HAP-1 (cell line): ENCODE results near the gene LGALS14.
"Not testable (repeated sequence)": the region's sequence is repeated elsewhere in the genome, so short reads cannot be mapped to it uniquely, and the experiment has no call there.

Experiments used
- DNase-seq, 2 experiments: peaks; one replicate each; pipeline ENCODE4 v3.0.0-alpha.2; 2016 to 2020; ENCODE audit warnings: low spot score in 2 of 2
- H3K27me3 ChIP-seq: fragments of 250-450 bp; sonication (Bioruptor Pico); 2 replicates; pipeline ENCODE4 v1.5.1; 2020; ENCODE audit warnings: low read depth, mild to moderate bottlenecking, moderate library complexity
- H3K36me3 ChIP-seq: fragments of 250-450 bp; sonication (Bioruptor Pico); replicated peaks from 2 replicates; pipeline ENCODE4 v1.5.1; 2020; ENCODE audit warnings: mild to moderate bottlenecking
- H3K4me1 ChIP-seq: fragments of 250-450 bp; sonication (Bioruptor Pico); 2 replicates; pipeline ENCODE4 v1.5.1; 2020; ENCODE audit warnings: mild to moderate bottlenecking
- H3K4me3 ChIP-seq: fragments of 250-450 bp; sonication (Bioruptor Pico); 2 replicates; pipeline ENCODE4 v1.5.1; 2020; ENCODE audit warnings: mild to moderate bottlenecking, moderate library complexity
- H3K9me3 ChIP-seq: fragments of 250-450 bp; sonication (Bioruptor Pico); 2 replicates; pipeline ENCODE4 v1.5.1; 2020; ENCODE audit warnings: mild to moderate bottlenecking, moderate library complexity
- in situ Hi-C: fragments of 300-500 bp; cut with MboI; formaldehyde crosslinking; loops from 3 replicates; pipeline ENCODE4 v1.14.3; 2020; ENCODE audit warnings: low sequenced_read_pairs, inconsistent platforms, mixed read lengths

The LGALS14 gene

DNA sequence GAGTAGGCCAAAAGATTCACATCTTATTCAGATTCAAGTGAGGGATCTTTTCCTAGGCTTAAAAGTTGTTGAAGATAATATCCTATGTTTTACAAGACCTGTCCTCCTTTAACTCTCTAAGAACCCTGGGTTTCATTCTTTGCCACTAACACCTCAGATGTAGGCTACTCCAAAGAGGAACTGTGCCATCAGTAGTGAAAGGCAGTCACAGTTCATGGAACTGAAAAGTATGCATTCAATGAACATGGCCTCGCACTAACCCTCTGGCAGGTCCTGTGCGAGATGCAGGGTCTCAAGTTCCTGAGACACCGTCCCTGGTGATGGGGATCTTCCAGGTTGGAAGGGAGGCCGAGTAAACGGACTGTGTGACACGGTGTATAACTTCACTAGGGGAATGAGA is 4.3 kb downstream of the LGALS14 start:
- Histone ChIP-seq H3K4me3 (no peak overlapping the region), H3K9me3 (no peaks in the 10 kb centered on the region), H3K4me1 (no peaks in the 10 kb centered on the region), H3K27me3 (peaks cover 7% of the 10 kb centered on the region; the same call in 1 of the 2 replicates), H3K36me3 (no peaks in the 10 kb centered on the region)
- DNase-seq = no peak
- in situ Hi-C loops = no loop called here

- no peaks in the 10 kb centered on the region for H3K9me3 ChIP-seq
- no peak overlapping the region for H3K4me3 ChIP-seq
- no peaks in the 10 kb centered on the region for H3K36me3 ChIP-seq
- in situ Hi-C loops = no loop called here
- no peaks in the 10 kb centered on the region for H3K4me1 ChIP-seq
- DNase-seq = no peak
- H3K27me3 ChIP-seq = peaks cover 7% of the 10 kb centered on the region; the same call in 1 of the 2 replicates
These were observed 5.0 kb downstream of the LGALS14 start for GRCh38 chr19:39709026-39709872.

GRCh38 chr19:39710333-39710890 is 6.1 kb downstream of the LGALS14 start:
- DNase-seq = no peak

GRCh38 chr19:39720144-39720543 is 15.9 kb downstream of the LGALS14 start:
- H3K27me3 ChIP-seq, H3K36me3 ChIP-seq, H3K4me3 ChIP-seq, H3K4me1 ChIP-seq, DNase-seq, in situ Hi-C loops, H3K9me3 ChIP-seq: not testable (repeated sequence)

More at GRCh38 chr19:39710333-39710890, 6.1 kb downstream of the LGALS14 start:
- Histone ChIP-seq H3K4me3 (no peak overlapping the region), H3K9me3 (no peaks in the 10 kb centered on the region), H3K27me3 (peaks cover 7% of the 10 kb centered on the region; the same call in 1 of the 2 replicates), H3K4me1 (no peaks in the 10 kb centered on the region), H3K36me3 (no peaks in the 10 kb centered on the region)
- in situ Hi-C loops = no loop called here

DNA sequence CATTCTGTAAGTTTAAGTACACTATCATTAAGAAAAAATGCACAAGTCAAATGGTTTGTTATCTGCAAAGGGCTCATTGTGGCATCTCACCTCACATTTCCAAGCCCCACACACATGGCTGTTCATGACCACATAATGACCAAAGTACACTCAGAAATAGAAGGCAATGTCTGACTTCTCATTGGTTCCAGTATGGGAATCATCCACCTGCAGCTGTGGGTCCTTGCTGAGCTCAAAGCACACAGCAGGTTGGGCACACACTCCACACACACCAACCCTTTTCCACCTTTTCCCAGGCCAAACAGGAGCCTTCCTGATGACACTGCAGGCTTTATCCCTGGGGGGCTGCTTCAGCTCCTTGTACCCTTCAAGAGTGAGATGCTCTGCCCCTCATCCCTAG is 21.7 kb downstream of the LGALS14 start:
- Histone ChIP-seq H3K4me1 (no peaks in the 10 kb centered on the region), H3K36me3 (no peaks in the 10 kb centered on the region), H3K9me3 (no peaks in the 10 kb centered on the region), H3K4me3 (no peak overlapping the region), H3K27me3 (no peaks in the 10 kb centered on the region; the same call in 1 of the 2 replicates)
- DNase-seq = no peak
- in situ Hi-C loops = no loop called here

- in situ Hi-C loops = no loop called here
- H3K27me3 ChIP-seq = no peaks in the 10 kb centered on the region; the same call in 1 of the 2 replicates
- DNase-seq = no peak
- H3K9me3 ChIP-seq = no peaks in the 10 kb centered on the region
- H3K36me3 ChIP-seq = no peaks in the 10 kb centered on the region
- H3K4me3 ChIP-seq = no peak overlapping the region
- no peaks in the 10 kb centered on the region for H3K4me1 ChIP-seq
These were observed 23.0 kb downstream of the LGALS14 start for GRCh38 chr19:39727070-39727800.

- no peaks in the 10 kb centered on the region for H3K36me3 ChIP-seq
- DNase-seq = no peak
- H3K9me3 ChIP-seq = no peaks in the 10 kb centered on the region
- H3K4me3 ChIP-seq = no peak overlapping the region
- no peaks in the 10 kb centered on the region; the same call in 1 of the 2 replicates for H3K27me3 ChIP-seq
- in situ Hi-C loops = no loop called here
- H3K4me1 ChIP-seq = no peaks in the 10 kb centered on the region
These were observed 23.8 kb downstream of the LGALS14 start for GRCh38 chr19:39728040-39728439.

- no peaks in the 10 kb centered on the region; the same call in 1 of the 2 replicates for H3K27me3 ChIP-seq
- no peak overlapping the region for H3K4me3 ChIP-seq
- in situ Hi-C loops = no loop called here
- no peak for DNase-seq
- no peaks in the 10 kb centered on the region for H3K9me3 ChIP-seq
- no peaks in the 10 kb centered on the region for H3K4me1 ChIP-seq
- H3K36me3 ChIP-seq = no peaks in the 10 kb centered on the region
These were observed 25.3 kb downstream of the LGALS14 start for GRCh38 chr19:39729594-39729993.

DNA sequence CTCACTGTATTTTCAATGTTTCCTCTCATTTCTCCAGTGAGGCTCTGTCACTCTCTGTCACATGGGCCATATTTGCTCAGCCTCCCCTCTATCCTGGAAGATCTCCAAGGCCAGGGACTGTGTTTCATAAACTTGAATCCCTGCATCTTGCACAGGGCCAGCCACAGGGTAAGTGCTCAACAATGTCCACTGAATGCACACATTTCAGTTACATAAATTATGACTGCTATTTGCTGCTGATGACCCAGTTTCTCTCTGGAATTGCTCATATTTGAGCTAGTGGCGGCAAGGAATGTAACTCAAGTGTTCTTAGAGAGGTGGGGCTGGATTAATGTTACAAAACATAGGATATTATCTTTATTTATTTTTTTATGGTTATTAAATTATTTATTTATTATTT is 27.4 kb downstream of the LGALS14 start:
- no peaks in the 10 kb centered on the region for H3K36me3 ChIP-seq
- H3K9me3 ChIP-seq = no peaks in the 10 kb centered on the region
- DNase-seq = no peak
- in situ Hi-C loops = no loop called here
- H3K27me3 ChIP-seq = no peaks in the 10 kb centered on the region; the same call in 1 of the 2 replicates
- H3K4me1 ChIP-seq = no peaks in the 10 kb centered on the region
- H3K4me3 ChIP-seq = no peak overlapping the region

DNA sequence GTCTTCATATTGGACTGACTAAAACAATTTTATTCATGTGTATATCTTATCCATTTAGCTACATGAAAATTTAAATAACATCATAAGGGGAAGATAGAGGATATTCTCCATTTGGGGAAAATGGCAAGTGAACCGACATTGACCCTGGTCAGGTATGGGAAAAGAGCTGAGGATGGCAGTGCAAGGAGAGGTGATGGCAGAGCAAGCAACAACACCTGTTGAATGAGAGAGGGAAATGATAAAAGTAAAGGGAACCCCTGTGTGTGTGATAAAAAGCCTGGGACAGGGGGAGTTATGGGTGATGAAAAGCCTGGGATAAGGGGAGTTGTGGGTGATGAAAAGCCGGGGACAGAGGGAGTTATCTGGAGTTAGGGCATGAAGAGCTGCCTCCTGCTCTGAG is 29.6 kb downstream of the LGALS14 start:
- in situ Hi-C loops = no loop called here
- no peaks in the 10 kb centered on the region for H3K36me3 ChIP-seq
- H3K9me3 ChIP-seq = no peaks in the 10 kb centered on the region
- H3K4me1 ChIP-seq = no peaks in the 10 kb centered on the region
- no peak overlapping the region for H3K4me3 ChIP-seq
- no peaks in the 10 kb centered on the region; the same call in 1 of the 2 replicates for H3K27me3 ChIP-seq
- no peak for DNase-seq

GRCh38 chr19:39735688-39736087 is 31.4 kb downstream of the LGALS14 start:
- DNase-seq = no peak
- in situ Hi-C loops = no loop called here
- Histone ChIP-seq H3K9me3 (no peaks in the 10 kb centered on the region), H3K36me3 (no peaks in the 10 kb centered on the region), H3K4me3 (no peak overlapping the region), H3K4me1 (no peaks in the 10 kb centered on the region), H3K27me3 (no peaks in the 10 kb centered on the region; the same call in 1 of the 2 replicates)

DNA sequence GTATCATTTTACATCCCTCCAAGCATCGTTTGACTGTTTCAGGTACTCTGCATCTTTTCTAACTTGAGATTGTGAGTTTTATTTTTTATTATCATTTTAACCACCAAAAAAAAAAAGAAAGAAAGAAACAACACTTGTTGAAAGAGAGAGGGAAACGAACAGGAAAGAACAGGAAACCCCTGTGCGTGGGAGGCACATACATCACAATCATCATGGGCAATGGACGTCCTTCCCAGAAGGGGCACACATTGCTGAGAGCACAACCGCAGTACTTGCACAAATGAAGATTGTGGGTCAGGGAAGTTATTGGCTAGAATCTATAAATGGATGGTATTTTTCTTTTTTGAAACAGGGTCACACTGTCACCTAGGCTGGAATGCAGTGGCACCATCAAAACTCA is 31.8 kb downstream of the LGALS14 start:
- Histone ChIP-seq H3K27me3 (no peaks in the 10 kb centered on the region; the same call in 1 of the 2 replicates), H3K4me3 (no peak overlapping the region), H3K36me3 (no peaks in the 10 kb centered on the region), H3K4me1 (no peaks in the 10 kb centered on the region), H3K9me3 (no peaks in the 10 kb centered on the region)
- in situ Hi-C loops = no loop called here
- DNase-seq = no peak

- Histone ChIP-seq H3K4me3 (no peak overlapping the region), H3K27me3 (no peaks in the 10 kb centered on the region; the same call in 1 of the 2 replicates), H3K9me3 (no peaks in the 10 kb centered on the region), H3K4me1 (no peaks in the 10 kb centered on the region), H3K36me3 (no peaks in the 10 kb centered on the region)
- DNase-seq = no peak
- in situ Hi-C loops = no loop called here
These were observed 33.1 kb downstream of the LGALS14 start for GRCh38 chr19:39737351-39737750.

GRCh38 chr19:39737891-39738290 is 33.6 kb downstream of the LGALS14 start, which contains the start of gene CLC:
CLC (minus strand) TSS chr19:39738029; CDS start chr19:39737952, 77 bp downstream.
- no peaks in the 10 kb centered on the region; the same call in 1 of the 2 replicates for H3K27me3 ChIP-seq
- DNase-seq = no peak

More at GRCh38 chr19:39737891-39738290, 33.6 kb downstream of the LGALS14 start, which contains the start of gene CLC:
- no peaks in the 10 kb centered on the region for H3K36me3 ChIP-seq
- H3K4me1 ChIP-seq = no peaks in the 10 kb centered on the region
- in situ Hi-C loops = no loop called here
- H3K9me3 ChIP-seq = no peaks in the 10 kb centered on the region
- H3K4me3 ChIP-seq = no peak within 1 kb of the TSS
